Esophagus muscularis mucosa (tissue), 4 donors: Measurements from ENCODE around the gene TFF1.

ENCODE experiments used
- EP300 ChIP-seq: sonication (generic); formaldehyde crosslinking; IDR thresholded peaks from one replicate; pipeline ENCODE4 v1.6.1; 2017; ENCODE audit warnings: antibody characterized with exemption
- POLR2A ChIP-seq: fragments of 450-650 bp; IDR thresholded peaks from one replicate; pipeline ENCODE4 v1.6.1; 2017; ENCODE audit warnings: antibody characterized with exemption, moderate library complexity, mild to moderate bottlenecking, low read depth
- TF ChIP-seq, protein P1 (sequence below), 3 experiments: fragments of 200-600 bp in 2 of 3; fragments of 450-650 bp in 1 of 3; sonication (generic) in 2 of 3; IDR thresholded peaks; one replicate each; pipeline ENCODE4 v1.5.1; 2017 to 2019; ENCODE audit warnings: antibody characterized with exemption in 3 of 3, mild to moderate bottlenecking in 2 of 3, moderate library complexity in 1 of 3

DNA sequence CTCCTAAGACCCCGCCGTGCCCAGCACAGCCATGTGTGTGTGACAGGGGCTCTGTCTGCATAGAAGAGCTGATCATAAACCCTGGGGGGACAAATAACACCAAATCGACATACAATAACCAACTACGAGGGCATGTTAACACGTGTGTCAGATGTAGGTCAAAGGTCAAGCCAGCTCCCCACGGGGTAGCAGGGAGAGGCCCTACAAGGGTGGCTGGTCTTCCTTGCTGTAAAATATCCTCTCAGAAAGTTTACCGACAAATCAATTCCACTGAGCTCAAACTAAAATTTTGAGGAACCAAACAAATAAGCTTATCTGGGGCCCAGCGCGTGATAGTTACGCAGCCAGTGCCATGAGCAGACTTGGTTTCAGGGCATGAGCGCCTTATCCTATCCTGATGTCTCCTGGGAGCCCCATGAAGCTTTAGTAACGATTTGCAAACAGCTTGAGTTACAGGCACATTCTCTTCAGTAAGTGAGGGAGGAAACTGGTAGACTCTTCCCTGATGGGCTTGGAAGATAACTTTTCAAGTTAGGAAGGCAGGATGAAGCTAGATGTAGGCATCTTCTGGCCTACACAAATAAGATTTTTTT, 32.2 kb upstream of the TFF1 start:
- TF ChIP-seq, protein P1, sequence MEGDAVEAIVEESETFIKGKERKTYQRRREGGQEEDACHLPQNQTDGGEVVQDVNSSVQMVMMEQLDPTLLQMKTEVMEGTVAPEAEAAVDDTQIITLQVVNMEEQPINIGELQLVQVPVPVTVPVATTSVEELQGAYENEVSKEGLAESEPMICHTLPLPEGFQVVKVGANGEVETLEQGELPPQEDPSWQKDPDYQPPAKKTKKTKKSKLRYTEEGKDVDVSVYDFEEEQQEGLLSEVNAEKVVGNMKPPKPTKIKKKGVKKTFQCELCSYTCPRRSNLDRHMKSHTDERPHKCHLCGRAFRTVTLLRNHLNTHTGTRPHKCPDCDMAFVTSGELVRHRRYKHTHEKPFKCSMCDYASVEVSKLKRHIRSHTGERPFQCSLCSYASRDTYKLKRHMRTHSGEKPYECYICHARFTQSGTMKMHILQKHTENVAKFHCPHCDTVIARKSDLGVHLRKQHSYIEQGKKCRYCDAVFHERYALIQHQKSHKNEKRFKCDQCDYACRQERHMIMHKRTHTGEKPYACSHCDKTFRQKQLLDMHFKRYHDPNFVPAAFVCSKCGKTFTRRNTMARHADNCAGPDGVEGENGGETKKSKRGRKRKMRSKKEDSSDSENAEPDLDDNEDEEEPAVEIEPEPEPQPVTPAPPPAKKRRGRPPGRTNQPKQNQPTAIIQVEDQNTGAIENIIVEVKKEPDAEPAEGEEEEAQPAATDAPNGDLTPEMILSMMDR (IDR thresholded peaks at IDR 0.05), result no peak
- TF ChIP-seq EP300, result no peak
- no peak for TF ChIP-seq POLR2A
